ENCODE measurements around the gene GFY. TPM values are rescaled to one million over a fixed set of nuclear protein-coding genes. Genes with fewer than 3 reads are reported as not detected.

The GFY gene
- total and polyA plus RNA-seq, 10 of the 15 experiments (the other 5 are each of a cell fraction or from before 2014, with no cell fraction given), result 0.05 TPM; not detected in 9

DNA sequence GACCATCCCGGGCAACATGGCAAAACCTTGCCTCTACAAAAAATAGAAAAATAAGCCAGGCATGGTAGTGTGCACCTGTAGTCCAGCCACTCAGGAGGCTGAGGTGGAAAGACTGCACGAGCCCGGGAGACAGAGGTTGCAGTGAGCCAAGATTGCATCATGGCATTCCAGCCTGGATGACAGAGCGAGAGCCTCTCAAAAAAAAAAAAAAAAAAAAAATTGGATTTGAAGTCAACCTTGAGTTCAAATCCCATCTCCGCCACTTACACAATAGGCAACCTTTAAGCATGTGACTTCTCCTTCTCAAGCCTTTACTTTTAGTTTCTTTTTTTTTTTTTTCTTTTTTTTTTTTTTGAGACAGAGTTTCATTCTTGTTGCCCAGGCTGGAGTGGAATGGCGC, 25.2 kb upstream of the GFY start:
- Histone ChIP-seq H3K27me3 (replicated peaks in 1 of 2; ENCODE audit: control insufficient read depth in 2 of 2, insufficient read depth in 2 of 2, low read length in 1 of 2) (no peaks in the 10 kb centered on the region), H3K9me3 (replicated peaks; ENCODE audit: control insufficient read depth, insufficient read depth, low read length) (no peaks in the 10 kb centered on the region), H3K4me1 (ENCODE audit: control insufficient read depth, insufficient read depth, low read length) (peaks cover 4% of the 10 kb centered on the region), H3K9ac (ENCODE audit: control insufficient read depth, insufficient read depth, low read length) (no peak overlapping the region), H2AFZ (ENCODE audit: control insufficient read depth, low read depth, low read length) (no peak overlapping the region), H3K27ac (ENCODE audit: control insufficient read depth, insufficient read depth) (no peak overlapping the region), H4K20me1 (ENCODE audit: control insufficient read depth, insufficient read depth) (no peaks in the 10 kb centered on the region), H3K4me2 (ENCODE audit: control insufficient read depth, insufficient read depth) (no peak overlapping the region), H3K36me3 (ENCODE audit: control insufficient read depth in 2 of 2, insufficient read depth in 2 of 2, low read length in 1 of 2) (no peaks in the 10 kb centered on the region), H3K79me2 (ENCODE audit: control insufficient read depth, insufficient read depth, low read length) (no peaks in the 10 kb centered on the region), H3K4me3 (no peak overlapping the region)
- in situ Hi-C loops (cut with MboI) (no loop called here), intact Hi-C loops (cut with micrococcal nuclease; ENCODE audit: unreplicated experiment) (no loop called here)
- ChIA-PET POLR2A (interaction anchor here (1.5 kb wide), 1 partner anchor 10 kb away, joined by 3 read pairs; no protein-coding TSS in a partner anchor), SMC1A (ENCODE audit: uncharacterized antibody, unreplicated experiment) (interaction anchor here (1.7 kb wide), 1 partner anchor 15 kb away, joined by 4 read pairs; no protein-coding TSS in a partner anchor), RAD21 (ENCODE audit: unreplicated experiment) (interaction anchor here (1.2 kb wide), 1 partner anchor 8 kb away, joined by 3 read pairs; no protein-coding TSS in a partner anchor), CTCF (no interaction called here)
- DNase-seq (ENCODE audit: low read depth, low spot score) (no peak), ATAC-seq (no peak), FAIRE-seq (no peak)
- TF ChIP-seq TCF3 (IDR thresholded peaks at IDR 0.05; ENCODE audit: borderline replicate concordance, insufficient read depth, low read depth, low read length) (no peak), POU2F2 (IDR thresholded peaks at IDR 0.05; ENCODE audit: borderline replicate concordance, low read depth, low read length) (no peak), IRF3 (IDR thresholded peaks at IDR 0.05) (no peak)
- TF ChIP-seq, protein P1, sequence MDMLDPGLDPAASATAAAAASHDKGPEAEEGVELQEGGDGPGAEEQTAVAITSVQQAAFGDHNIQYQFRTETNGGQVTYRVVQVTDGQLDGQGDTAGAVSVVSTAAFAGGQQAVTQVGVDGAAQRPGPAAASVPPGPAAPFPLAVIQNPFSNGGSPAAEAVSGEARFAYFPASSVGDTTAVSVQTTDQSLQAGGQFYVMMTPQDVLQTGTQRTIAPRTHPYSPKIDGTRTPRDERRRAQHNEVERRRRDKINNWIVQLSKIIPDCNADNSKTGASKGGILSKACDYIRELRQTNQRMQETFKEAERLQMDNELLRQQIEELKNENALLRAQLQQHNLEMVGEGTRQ (IDR thresholded peaks at IDR 0.05; ENCODE audit: borderline replicate concordance, low read depth, low read length), result no peak
- TF ChIP-seq, protein P2, sequence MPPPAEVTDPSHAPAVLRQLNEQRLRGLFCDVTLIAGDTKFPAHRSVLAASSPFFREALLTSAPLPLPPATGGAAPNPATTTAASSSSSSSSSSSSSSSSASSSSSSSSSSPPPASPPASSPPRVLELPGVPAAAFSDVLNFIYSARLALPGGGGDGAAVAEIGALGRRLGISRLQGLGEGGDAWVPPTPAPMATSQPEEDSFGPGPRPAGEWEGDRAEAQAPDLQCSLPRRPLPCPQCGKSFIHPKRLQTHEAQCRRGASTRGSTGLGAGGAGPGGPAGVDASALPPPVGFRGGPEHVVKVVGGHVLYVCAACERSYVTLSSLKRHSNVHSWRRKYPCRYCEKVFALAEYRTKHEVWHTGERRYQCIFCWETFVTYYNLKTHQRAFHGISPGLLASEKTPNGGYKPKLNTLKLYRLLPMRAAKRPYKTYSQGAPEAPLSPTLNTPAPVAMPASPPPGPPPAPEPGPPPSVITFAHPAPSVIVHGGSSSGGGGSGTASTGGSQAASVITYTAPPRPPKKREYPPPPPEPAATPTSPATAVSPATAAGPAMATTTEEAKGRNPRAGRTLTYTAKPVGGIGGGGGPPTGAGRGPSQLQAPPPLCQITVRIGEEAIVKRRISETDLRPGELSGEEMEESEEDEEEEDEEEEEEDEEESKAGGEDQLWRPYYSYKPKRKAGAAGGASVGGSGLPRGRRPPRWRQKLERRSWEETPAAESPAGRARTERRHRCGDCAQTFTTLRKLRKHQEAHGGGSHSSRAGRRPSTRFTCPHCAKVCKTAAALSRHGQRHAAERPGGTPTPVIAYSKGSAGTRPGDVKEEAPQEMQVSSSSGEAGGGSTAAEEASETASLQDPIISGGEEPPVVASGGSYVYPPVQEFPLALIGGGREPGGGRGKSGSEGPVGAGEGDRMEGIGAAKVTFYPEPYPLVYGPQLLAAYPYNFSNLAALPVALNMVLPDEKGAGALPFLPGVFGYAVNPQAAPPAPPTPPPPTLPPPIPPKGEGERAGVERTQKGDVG (CRISPR knock-in tag; IDR thresholded peaks at IDR 0.05), result no peak
- WGBS (ENCODE audit: insufficient coverage, insufficient replicate concordance, low lambda C conversion rate, missing lambda C conversion rate), result 94% methylated on average over 6 of the region's 6 CpGs
- BruUV-seq (replicated peaks), result no TSS peak

Data from GM12878 (cell line).